GM21529 (cell line): ENCODE measurements around the gene SERTAD1.

Experiments used
- ATAC-seq: cut with Tn5 transposase; IDR thresholded peaks from one replicate; pipeline ENCODE4 v1.9.1; 2021; ENCODE audit not compliant: unreplicated experiment

SERTAD1 gene

GRCh38 chr19:40380199-40381037 lies 45.4 kb downstream of the SERTAD1 start:
- ATAC-seq, result no peak

- ATAC-seq, result no peak
These were observed 46.2 kb downstream of the SERTAD1 start for GRCh38 chr19:40379446-40380198.

- ATAC-seq, result no peak
These were observed 47.3 kb downstream of the SERTAD1 start for GRCh38 chr19:40378509-40378908.

- ATAC-seq, result no peak
These were observed 47.9 kb downstream of the SERTAD1 start for GRCh38 chr19:40377876-40378385.

GRCh38 chr19:40376286-40376862 lies 49.4 kb downstream of the SERTAD1 start:
- no peak for ATAC-seq

- no peak for ATAC-seq
These were observed 51.7 kb downstream of the SERTAD1 start for GRCh38 chr19:40374084-40374483.

- ATAC-seq, result no peak
These were observed 54.0 kb downstream of the SERTAD1 start for GRCh38 chr19:40371802-40372122.
